Adrenal gland (tissue), 12 donors: ENCODE results near the gene FOSL2. TPM values are rescaled to one million over a fixed set of nuclear protein-coding genes. Genes with fewer than 3 reads are reported as not detected.

ENCODE experiments used
- DNase-seq, 7 donors: peaks; one replicate each; pipeline ENCODE4 v3.0.0-alpha.2; 2019 to 2020
- H3K27ac ChIP-seq, 5 donors: fragments of 200-600 bp; sonication (generic) in 4 of 5; 1 replicate in 3 of 5; 2 replicates in 2 of 5; pipeline versions ENCODE4 v1.5.1 to v1.8.0; 2016 to 2020; ENCODE audit warnings: mild to moderate bottlenecking in 1 of 5
- H3K27me3 ChIP-seq: fragments of 200-600 bp; 2 replicates; pipeline ENCODE4 v1.8.0; 2021
- H3K36me3 ChIP-seq, 2 donors: fragments of 200-600 bp; replicated peaks in 1 of 2; 1 replicate in 1 of 2; 2 replicates in 1 of 2; pipeline versions ENCODE4 v1.5.1 to v1.8.0; 2018 to 2022
- H3K4me1 ChIP-seq, 2 donors: fragments of 200-600 bp; replicated peaks in 1 of 2; 1 replicate in 1 of 2; 2 replicates in 1 of 2; pipeline versions ENCODE4 v1.5.1 to v1.8.0; 2018 to 2021
- H3K4me3 ChIP-seq, 4 donors: fragments of 200-600 bp; sonication (generic) in 3 of 4; one replicate each; pipeline ENCODE4 v1.5.1; 2016 to 2018
- H3K9me3 ChIP-seq, 3 donors: fragments of 200-600 bp; sonication (generic) in 1 of 3; replicated peaks in 1 of 3; 1 replicate in 2 of 3; 2 replicates in 1 of 3; pipeline versions ENCODE4 v1.5.1 to v1.8.0; 2016 to 2021
- CTCF ChIP-seq, 6 experiments: fragments of 450-650 bp in 4 of 6; fragments of 200-600 bp in 2 of 6; sonication (generic) in 1 of 6; IDR thresholded peaks; 1 replicate in 5 of 6; 2 replicates in 1 of 6; pipeline versions ENCODE4 v1.5.1 to v1.8.0; 2016 to 2021; ENCODE audit warnings: antibody characterized with exemption in 6 of 6, mild to moderate bottlenecking in 2 of 6, moderate library complexity in 1 of 6
- POLR2A ChIP-seq, 2 donors: fragments of 450-650 bp; IDR thresholded peaks; one replicate each; pipeline ENCODE4 v1.6.1; 2017; ENCODE audit warnings: antibody characterized with exemption in 2 of 2, mild to moderate bottlenecking in 2 of 2, moderate library complexity in 1 of 2
- WGBS, 4 donors: extraction: QIAGEN DNeasy Blood & Tissue Kit in 2 of 4; methylation state at CpG; one replicate each; pipeline versions ENCODE4 v1.1.5 to v1.1.7; 2013 to 2017; 5-methylcytosine and 5-hydroxymethylcytosine counted together
- intact Hi-C, 2 donors: fragments of 100-400 bp; cut with DNase I; formaldehyde crosslinking; loops; one replicate each; pipeline versions ENCODE4 v1.14.1 to v1.15.0; 2022 to 2023
- polyA plus RNA-seq, 3 donors: library from polyadenylated mRNA; stranded (reverse); fragments of 200-250 nt in 2 of 3; fragments of 350-450 nt in 1 of 3; fragmentation: Illumina TruSeq in 1 of 3; extraction: RNeasy Lipid Tissue Mini Kit (QIAGEN cat#74804) in 1 of 3; gene quantifications; one replicate each; pipeline ENCODE4 v1.2.3, GENCODE V29; 2013 to 2014
- total RNA-seq, 9 donors: library from RNA; depleted of rRNA in 4 of 9; stranded (reverse); fragments of >200 nt in 4 of 9; fragments of 120-200 nt in 1 of 9; fragmentation: NEBNext Ultra II Directional in 1 of 9; extraction: Animal tissue kit (Norgen Biotek cat#: 25700) in 1 of 9; gene quantifications; one replicate each; pipeline versions ENCODE4 v1.1.0 to v1.2.4, GENCODE V29; 2013 to 2023
- donor health status: healthy with polysubstance abuse.
- donor health status: Bipolar disorder and iron deficiency.
- donor health status: DM: yes; HTN: yes; CAD: no.
- donor health status: DM: no; HTN: no; CAD: no.
- donor health status: DM: no; HTN: no; CAD: no.
- donor health status: DM: yes; HTN: yes; CAD: no.

Gene FOSL2
- total and polyA plus RNA-seq, 12 donors: 66.9 to 760 (median 413) TPM

GRCh38 chr2:28411956-28412609, 19.4 kb downstream of the FOSL2 start:
- H3K9me3 ChIP-seq: no peaks in the 10 kb centered on the region
- peaks cover 0 to 92% of the 10 kb centered on the region in 2 donors for H3K36me3 ChIP-seq
- H3K4me3 ChIP-seq: no peak overlapping the region
- peaks cover 11 to 54% of the 10 kb centered on the region in 2 donors for H3K4me1 ChIP-seq
- TF ChIP-seq POLR2A (IDR thresholded peaks at IDR 0.05): no peak
- TF ChIP-seq CTCF (IDR thresholded peaks at IDR 0.05): no peak
- WGBS, 4 donors: 82 to 89% (median 85%) methylated on average over 16 to 27 of the region's 27 CpGs
- peak overlapping the region in 1 of 5 donors; percentile 100 for H3K27ac ChIP-seq
- DNase-seq: peak in 6 of 7 donors; percentile 20 to 59 (median 36)
- intact Hi-C loops: no loop called here
- H3K27me3 ChIP-seq: no peaks in the 10 kb centered on the region

GRCh38 chr2:28412625-28413151, 20.0 kb downstream of the FOSL2 start:
- no peaks in the 10 kb centered on the region for H3K9me3 ChIP-seq
- 75 to 79% (median 77%) methylated on average over 6 of the region's 6 CpGs for WGBS, 4 donors
- H3K4me1 ChIP-seq: peaks cover 5 to 48% of the 10 kb centered on the region in 2 donors
- peaks cover 0 to 86% of the 10 kb centered on the region in 2 donors for H3K36me3 ChIP-seq
- TF ChIP-seq CTCF (IDR thresholded peaks at IDR 0.05): no peak
- TF ChIP-seq POLR2A (IDR thresholded peaks at IDR 0.05): no peak
- H3K27ac ChIP-seq: peak overlapping the region in 3 of 5 donors; percentile 23 to 100 (median 74)
- intact Hi-C loops: no loop called here
- peak in 2 of 7 donors; percentile 37 to 52 for DNase-seq
- no peak overlapping the region for H3K4me3 ChIP-seq
- H3K27me3 ChIP-seq: no peaks in the 10 kb centered on the region

DNA sequence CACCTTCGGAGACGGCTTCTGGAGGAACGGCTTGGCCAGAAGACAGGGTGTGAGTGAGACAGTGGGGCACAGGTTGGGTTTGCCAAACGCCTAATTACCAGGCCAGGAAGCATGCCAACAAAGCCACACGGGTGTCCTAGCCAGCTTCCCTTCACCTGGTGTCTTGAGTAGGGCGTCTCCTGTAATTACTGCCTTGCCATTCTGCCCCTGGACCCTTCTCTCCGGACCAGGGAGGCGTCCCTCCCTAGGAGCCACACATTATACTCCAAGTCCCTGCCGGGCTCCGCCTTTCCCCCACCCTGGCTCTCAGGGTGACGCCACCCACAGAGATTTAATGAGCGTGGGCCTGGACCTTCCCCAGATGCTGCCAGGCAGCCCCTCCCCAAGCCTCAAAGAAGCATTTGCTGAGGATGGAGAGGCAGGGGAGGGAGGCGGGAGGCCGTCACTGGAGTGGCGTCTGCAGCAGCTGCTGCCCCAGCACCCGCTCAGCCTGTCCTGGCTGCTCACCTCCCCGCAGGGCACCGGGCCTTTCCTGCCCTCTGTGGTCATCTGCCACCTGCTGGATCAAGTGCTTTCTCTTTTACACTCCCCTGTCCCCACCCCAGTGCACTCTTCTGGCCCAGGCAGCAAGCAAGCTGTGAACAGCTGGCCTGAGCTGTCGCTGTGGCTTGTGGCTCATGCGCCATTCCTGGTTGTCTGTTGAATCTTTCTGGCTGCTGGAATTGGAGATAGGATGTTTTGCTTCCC, 20.7 kb downstream of the FOSL2 start:
- no peaks in the 10 kb centered on the region for H3K9me3 ChIP-seq
- H3K27ac ChIP-seq: peak overlapping the region in 4 of 5 donors; percentile 23 to 100 (median 54)
- WGBS, 4 donors: 72 to 79% (median 78%) methylated on average over 9 to 20 of the region's 20 CpGs
- peak in 2 of 6 experiments; percentile 19 to 21 for TF ChIP-seq CTCF (IDR thresholded peaks at IDR 0.05)
- TF ChIP-seq POLR2A (IDR thresholded peaks at IDR 0.05): peak in 1 of 2 donors; percentile 19
- H3K27me3 ChIP-seq: no peaks in the 10 kb centered on the region
- peaks cover 0 to 79% of the 10 kb centered on the region in 2 donors for H3K36me3 ChIP-seq
- DNase-seq: peak in 5 of 7 donors; percentile 56 to 68 (median 66)
- no peak overlapping the region for H3K4me3 ChIP-seq
- H3K4me1 ChIP-seq: peaks cover 3 to 41% of the 10 kb centered on the region in 2 donors
- intact Hi-C loops: no loop called here

GRCh38 chr2:28413899-28414295, 21.2 kb downstream of the FOSL2 start:
- intact Hi-C loops: no loop called here
- Histone ChIP-seq H3K27ac (peak overlapping the region in 3 of 5 donors; percentile 35 to 100 (median 74)), H3K36me3 (peaks cover 0 to 74% of the 10 kb centered on the region in 2 donors), H3K4me3 (no peak overlapping the region), H3K27me3 (no peaks in the 10 kb centered on the region), H3K9me3 (no peaks in the 10 kb centered on the region), H3K4me1 (peaks cover 3 to 36% of the 10 kb centered on the region in 2 donors)
- 59 to 64% (median 61%) methylated on average over 7 of the region's 7 CpGs for WGBS, 4 donors
- DNase-seq: peak in 4 of 7 donors; percentile 25 to 44 (median 34)
- TF ChIP-seq CTCF (IDR thresholded peaks at IDR 0.05): peak in 1 of 6 experiments; percentile 7
- TF ChIP-seq POLR2A (IDR thresholded peaks at IDR 0.05): no peak
